ENCODE data around the gene PSMD14. TPM values are rescaled to one million over a fixed set of nuclear protein-coding genes. Genes with fewer than 3 reads are reported as not detected.

The PSMD14 gene
- total and polyA plus RNA-seq, 7 donors: 27.3 to 50.2 (median 38.5) TPM

- intact Hi-C loops (cut with DNase I): no loop called here
- H3K4me1 ChIP-seq: no peaks in the 10 kb centered on the region
- H3K27ac ChIP-seq: no peak overlapping the region
- TF ChIP-seq CTCF (IDR thresholded peaks at IDR 0.05): no peak
- no peak for TF ChIP-seq EP300 (IDR thresholded peaks at IDR 0.05)
- TF ChIP-seq POLR2A (IDR thresholded peaks at IDR 0.05): no peak
- TF ChIP-seq POLR2AphosphoS5 (IDR thresholded peaks at IDR 0.05): no peak
- WGBS, 2 donors: 98 to 100% methylated on average over 2 of the region's 2 CpGs
- no peaks in the 10 kb centered on the region for H3K9me3 ChIP-seq
- H3K36me3 ChIP-seq: peaks cover 0 to 57% (median 12%) of the 10 kb centered on the region in 4 donors
- H3K27me3 ChIP-seq: no peaks in the 10 kb centered on the region
- H3K4me3 ChIP-seq: no peak overlapping the region
- no peak for DNase-seq
Observed at GRCh38 chr2:161400076-161400475, 91.9 kb downstream of the PSMD14 start.

GRCh38 chr2:161402297-161402696 lies 94.1 kb downstream of the PSMD14 start:
- no peak for TF ChIP-seq POLR2A (IDR thresholded peaks at IDR 0.05)
- TF ChIP-seq EP300 (IDR thresholded peaks at IDR 0.05): no peak
- TF ChIP-seq POLR2AphosphoS5 (IDR thresholded peaks at IDR 0.05): no peak
- 93 to 94% methylated on average over 4 of the region's 4 CpGs for WGBS, 2 donors

GRCh38 chr2:161406316-161406715 lies 98.1 kb downstream of the PSMD14 start:
- no peak for TF ChIP-seq EP300 (IDR thresholded peaks at IDR 0.05)
- TF ChIP-seq POLR2AphosphoS5 (IDR thresholded peaks at IDR 0.05): no peak
- no peak for TF ChIP-seq POLR2A (IDR thresholded peaks at IDR 0.05)
- no peak for TF ChIP-seq CTCF (IDR thresholded peaks at IDR 0.05)
- H3K9me3 ChIP-seq: no peaks in the 10 kb centered on the region
- no peak overlapping the region for H3K27ac ChIP-seq
- 86 to 89% methylated on average over 5 of the region's 5 CpGs for WGBS, 2 donors
- no peaks in the 10 kb centered on the region for H3K4me1 ChIP-seq
- intact Hi-C loops (cut with DNase I): no loop called here
- no peak overlapping the region for H3K4me3 ChIP-seq
- no peaks in the 10 kb centered on the region for H3K27me3 ChIP-seq
- no peak for DNase-seq
- peaks cover 0 to 9% (median 0%) of the 10 kb centered on the region in 4 donors for H3K36me3 ChIP-seq

More at GRCh38 chr2:161402297-161402696, 94.1 kb downstream of the PSMD14 start:
- H3K27ac ChIP-seq: no peak overlapping the region
- H3K27me3 ChIP-seq: no peaks in the 10 kb centered on the region
- H3K9me3 ChIP-seq: no peaks in the 10 kb centered on the region
- H3K4me3 ChIP-seq: no peak overlapping the region
- no peaks in the 10 kb centered on the region for H3K4me1 ChIP-seq
- H3K36me3 ChIP-seq: peaks cover 0 to 35% (median 1%) of the 10 kb centered on the region in 4 donors
- no peak for DNase-seq
- intact Hi-C loops (cut with DNase I): no loop called here

- Histone ChIP-seq H3K4me1 (no peaks in the 10 kb centered on the region), H3K36me3 (peaks cover 0 to 4% (median 0%) of the 10 kb centered on the region in 4 donors), H3K9me3 (no peaks in the 10 kb centered on the region), H3K4me3 (no peak overlapping the region), H3K27me3 (no peaks in the 10 kb centered on the region), H3K27ac (no peak overlapping the region)
- DNase-seq: no peak
- TF ChIP-seq POLR2AphosphoS5 (IDR thresholded peaks at IDR 0.05): no peak
- no peak for TF ChIP-seq CTCF (IDR thresholded peaks at IDR 0.05)
- no peak for TF ChIP-seq POLR2A (IDR thresholded peaks at IDR 0.05)
- TF ChIP-seq EP300 (IDR thresholded peaks at IDR 0.05): no peak
- 96 to 97% methylated on average over 2 of the region's 2 CpGs for WGBS, 2 donors
- intact Hi-C loops (cut with DNase I): no loop called here
Observed at GRCh38 chr2:161407597-161407996, 99.4 kb downstream of the PSMD14 start.

GRCh38 chr2:161409308-161409907 lies 101.2 kb downstream of the PSMD14 start:
- TF ChIP-seq CTCF (IDR thresholded peaks at IDR 0.05) (no peak), POLR2A (IDR thresholded peaks at IDR 0.05) (no peak), EP300 (IDR thresholded peaks at IDR 0.05) (no peak)
- WGBS, 2 donors: 23 to 78% methylated on average over 1 of the region's 1 CpG
- H3K4me1 ChIP-seq: peaks cover 0 to 5% (median 3%) of the 10 kb centered on the region in 4 donors
- DNase-seq: no peak
- H3K9me3 ChIP-seq: no peaks in the 10 kb centered on the region
- intact Hi-C loops (cut with DNase I): no loop called here
- no peak overlapping the region for H3K27ac ChIP-seq
- peaks cover 0 to 4% (median 0%) of the 10 kb centered on the region in 4 donors for H3K36me3 ChIP-seq
- no peak overlapping the region for H3K4me3 ChIP-seq
- peaks cover 0 to 18% (median 0%) of the 10 kb centered on the region in 3 donors for H3K27me3 ChIP-seq
